OCI-LY7 (cell line): ENCODE results near the gene RMI1.

Experiments
- CTCF ChIP-seq: fragments of 200-600 bp; sonication (generic); conservative IDR thresholded peaks from 2 replicates; pipeline ENCODE4 v1.5.1; 2014; ENCODE audit warnings: mild to moderate bottlenecking, antibody characterized with exemption, low read length, moderate library complexity, mixed read lengths
- EZH2phosphoT487 ChIP-seq: fragments of 200-600 bp; sonication (generic); IDR thresholded peaks from 2 replicates; pipeline ENCODE4 v1.6.1; 2018; ENCODE audit warnings: low read depth, borderline replicate concordance, mild to moderate bottlenecking, mixed run types, antibody characterized with exemption, low read length, moderate library complexity, mixed read lengths

GRCh38 chr9:83992407-83992806 is 11.8 kb downstream of the RMI1 start:
- TF ChIP-seq CTCF (no peak), EZH2phosphoT487 (no peak)
